Activated T-cell treated with anti-CD3 and anti-CD28 coated beads, Interleukin-2, amount 50 U/mL, for 48 hours (primary cell): ENCODE results near the gene SLC1A7.
A peak's percentile ranks its signal among the peaks of the same experiment; 100 is the strongest.

Experiments used
- DNase-seq, 2 experiments: peaks; one replicate each; pipeline ENCODE4 v3.0.0-alpha.2; 2020

SLC1A7 gene

DNA sequence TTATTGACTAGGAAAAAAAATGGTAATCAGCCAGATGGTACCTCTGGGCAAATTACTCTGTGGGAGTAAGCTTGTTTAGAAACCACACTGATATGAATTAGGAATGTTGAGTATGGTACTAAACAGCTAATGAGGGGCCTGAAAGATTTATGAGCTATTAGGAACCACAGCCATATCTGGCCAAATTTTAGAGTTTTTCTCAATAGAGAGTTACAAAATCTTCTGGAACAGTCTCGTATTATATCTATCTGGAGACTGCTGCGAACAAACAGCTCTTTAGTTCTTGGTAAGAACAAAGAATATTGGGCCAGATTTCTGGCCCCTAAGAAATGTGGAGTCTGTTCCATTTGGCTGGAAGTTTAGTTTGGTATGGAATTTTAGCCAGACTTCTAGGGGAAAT, 85.3 kb downstream of the SLC1A7 start:
- DNase-seq = no peak

DNA sequence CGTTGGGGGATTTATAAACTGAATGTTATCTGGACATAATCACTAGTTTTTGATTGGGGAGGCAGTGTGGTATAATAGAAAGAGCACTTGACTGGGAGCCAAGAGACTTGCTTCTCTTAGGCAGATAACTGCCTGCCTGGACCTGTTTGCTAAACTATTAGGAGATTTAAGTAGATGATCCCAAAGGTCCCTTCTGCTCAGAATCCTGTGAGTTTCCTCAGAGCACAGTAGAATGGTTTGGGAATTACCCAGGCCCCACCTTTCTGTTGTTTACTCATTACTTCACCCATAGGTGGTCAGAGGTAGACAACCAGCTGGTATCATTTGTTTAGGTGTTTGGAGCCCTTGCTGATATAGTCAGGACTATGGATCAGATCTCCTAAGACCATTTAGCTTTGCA, 90.8 kb downstream of the SLC1A7 start:
- no peak for DNase-seq

DNA sequence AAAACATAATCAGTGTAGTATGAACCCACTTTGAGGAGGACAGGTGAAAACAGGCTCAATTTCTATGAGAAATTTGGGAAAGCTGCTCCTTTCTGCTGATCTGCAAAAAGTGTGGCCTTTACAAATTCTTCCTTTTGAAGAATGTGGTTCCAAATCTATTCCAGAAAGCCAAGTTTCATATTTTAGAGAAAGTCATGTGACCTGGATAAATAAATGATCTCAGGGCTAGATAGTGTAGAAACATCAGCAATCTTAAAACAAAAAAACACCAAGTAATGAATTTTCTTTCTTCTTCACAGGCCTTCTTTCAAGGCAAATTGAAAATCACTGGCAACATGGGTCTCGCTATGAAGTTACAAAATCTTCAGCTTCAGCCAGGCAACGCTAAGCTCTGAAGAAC, 92.1 kb downstream of the SLC1A7 start:
- DNase-seq = no peak

DNA sequence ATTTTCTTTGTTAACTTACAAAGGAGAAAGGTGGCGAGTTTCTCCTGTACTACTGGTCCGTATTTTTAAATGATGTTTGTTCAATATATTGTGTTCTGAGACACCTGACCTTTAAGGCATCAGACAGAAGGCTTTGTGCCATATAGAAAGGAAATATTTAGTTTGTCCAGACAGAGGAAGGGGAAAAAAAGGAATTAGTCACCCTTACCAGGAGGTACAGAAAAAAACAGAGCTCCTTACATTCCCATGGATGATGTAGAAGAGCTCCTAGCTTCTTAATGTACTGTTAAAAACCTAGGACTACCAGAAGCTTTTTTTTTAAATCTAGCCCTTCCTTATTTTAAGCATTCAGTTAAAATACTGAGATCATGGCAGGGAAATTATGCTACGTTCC, 92.9 kb downstream of the SLC1A7 start:
- no peak for DNase-seq

DNA sequence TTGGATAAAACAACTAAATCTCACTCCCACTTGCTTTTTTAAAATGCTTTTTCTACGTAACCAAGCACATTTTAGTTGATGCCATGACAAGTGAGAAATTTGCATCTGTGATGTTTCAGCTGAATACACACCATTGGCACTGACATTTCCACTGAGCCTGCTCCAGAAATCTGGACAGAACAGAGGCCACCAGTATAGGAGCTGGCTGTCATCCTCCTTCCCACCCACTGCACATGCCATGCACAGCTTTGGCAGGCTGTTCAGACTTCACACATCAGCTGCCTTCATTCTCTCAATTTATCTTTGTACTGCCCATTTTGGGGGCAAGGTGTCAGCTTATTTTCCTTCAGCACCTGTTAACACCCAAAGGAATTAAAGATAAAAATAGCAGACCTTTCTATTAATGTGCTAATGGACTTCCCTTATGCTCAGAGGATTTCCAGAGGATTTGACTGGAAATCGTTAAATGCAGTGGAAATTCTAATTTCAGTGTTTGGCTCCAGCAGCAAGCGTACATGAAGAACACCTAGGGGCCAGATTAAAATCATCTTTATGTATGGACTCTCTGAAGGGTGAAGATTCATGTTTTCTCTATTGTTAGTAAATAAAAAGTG, 93.4 kb downstream of the SLC1A7 start:
- no peak for DNase-seq

DNA sequence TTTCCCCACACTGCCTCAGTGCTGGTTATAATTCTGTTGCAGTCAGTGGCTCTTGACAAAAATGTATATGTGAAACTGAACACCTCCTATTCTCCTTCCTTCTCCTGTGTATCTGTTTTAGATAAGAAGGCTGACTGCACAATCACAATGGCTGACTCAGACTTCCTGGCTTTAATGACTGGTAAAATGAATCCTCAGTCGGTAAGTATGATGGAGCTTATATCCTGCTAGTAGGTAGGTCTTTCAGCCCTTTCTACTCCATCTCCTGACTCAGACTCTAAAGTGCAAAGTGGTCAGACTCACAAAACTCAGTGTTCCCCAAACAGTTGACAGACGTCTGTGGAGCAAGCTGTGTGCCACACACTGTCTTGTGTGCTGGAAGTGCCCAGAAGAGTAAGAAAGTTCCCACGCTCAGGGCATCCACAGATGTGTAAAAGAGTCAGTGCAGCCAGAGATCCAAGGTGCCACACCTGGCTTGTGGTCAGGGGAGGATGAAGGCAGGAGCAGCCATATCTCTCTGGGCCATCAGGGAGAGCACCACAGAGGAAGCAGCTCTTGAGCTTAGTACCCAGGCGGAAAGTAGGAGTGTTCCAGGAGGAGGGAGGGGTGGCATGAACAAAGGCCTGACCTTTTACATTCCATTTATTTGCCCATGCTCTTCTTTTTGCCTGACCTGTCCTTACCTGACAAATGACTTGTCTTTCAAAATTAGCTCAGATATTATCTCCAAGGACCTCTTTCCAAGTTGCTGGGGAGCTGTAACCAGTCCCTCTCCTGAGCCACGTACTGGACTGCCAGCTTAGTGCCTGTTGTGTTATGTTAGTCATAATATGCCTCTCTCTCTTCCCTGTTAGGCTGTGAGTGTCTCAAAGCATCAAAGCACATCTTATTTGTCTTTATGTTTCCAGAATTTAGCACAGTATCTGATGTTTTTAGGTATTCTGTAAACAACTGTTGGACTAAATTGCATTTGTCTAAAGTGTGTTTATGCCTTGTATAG, 94.4 kb downstream of the SLC1A7 start:
- DNase-seq = peak in 1 of 2 experiments; percentile 20

DNA sequence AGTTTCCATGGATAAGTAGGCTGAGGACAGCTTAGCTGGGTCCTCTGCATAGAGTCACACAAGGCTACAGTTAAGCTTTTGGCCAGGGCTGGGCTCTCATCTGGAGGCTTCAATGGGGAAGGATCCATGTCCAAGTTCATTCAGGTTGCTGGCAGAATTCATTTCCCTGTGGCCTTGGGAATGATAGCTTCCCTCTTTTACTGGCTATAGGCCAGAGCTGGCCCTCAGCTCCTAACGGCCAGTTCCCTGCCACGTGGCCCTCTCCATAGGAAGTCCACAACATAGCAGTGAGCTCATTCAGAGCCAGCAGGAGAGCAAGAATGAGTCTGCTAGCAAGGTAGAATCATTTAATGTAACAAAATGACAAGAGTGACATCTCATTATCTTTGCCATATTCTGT, 95.5 kb downstream of the SLC1A7 start:
- DNase-seq = no peak

DNA sequence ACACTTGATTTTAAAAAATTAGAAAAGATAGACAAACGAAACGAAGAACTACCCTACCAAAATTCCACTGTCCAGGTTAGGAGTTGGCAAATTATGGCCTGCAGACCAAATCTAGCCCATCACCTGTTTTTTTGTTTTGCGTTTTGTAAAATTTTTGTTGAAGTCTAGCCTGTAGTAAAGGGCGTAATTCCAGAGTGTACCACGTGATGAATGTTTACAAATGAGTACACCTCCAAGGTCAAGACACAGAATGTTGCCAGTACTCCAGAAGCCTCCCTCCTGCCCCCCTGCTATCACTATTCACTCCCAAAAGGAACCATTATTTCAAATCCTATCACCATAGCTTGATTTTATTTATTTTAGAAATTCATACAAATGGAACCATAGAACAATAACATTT, 97.5 kb downstream of the SLC1A7 start:
- no peak for DNase-seq

DNA sequence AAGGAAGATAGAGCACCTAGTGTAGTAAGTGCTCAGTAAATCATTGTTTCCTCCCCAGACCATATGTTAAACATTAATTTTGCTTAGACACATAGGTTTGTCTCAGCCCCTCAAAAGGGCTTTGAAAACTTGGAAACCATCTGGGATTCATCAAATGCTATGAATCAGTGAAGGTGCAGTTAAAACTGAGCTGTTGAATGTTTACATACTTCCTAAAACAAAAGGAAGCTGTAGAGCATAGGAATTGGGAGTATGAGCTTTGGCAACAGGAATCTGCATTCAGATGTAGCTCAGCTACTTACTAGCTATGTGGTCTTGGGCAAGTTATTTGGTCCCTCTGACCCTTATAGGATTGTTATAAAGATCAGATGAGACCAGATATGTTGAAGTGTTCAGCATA, 99.2 kb downstream of the SLC1A7 start:
- no peak for DNase-seq

DNA sequence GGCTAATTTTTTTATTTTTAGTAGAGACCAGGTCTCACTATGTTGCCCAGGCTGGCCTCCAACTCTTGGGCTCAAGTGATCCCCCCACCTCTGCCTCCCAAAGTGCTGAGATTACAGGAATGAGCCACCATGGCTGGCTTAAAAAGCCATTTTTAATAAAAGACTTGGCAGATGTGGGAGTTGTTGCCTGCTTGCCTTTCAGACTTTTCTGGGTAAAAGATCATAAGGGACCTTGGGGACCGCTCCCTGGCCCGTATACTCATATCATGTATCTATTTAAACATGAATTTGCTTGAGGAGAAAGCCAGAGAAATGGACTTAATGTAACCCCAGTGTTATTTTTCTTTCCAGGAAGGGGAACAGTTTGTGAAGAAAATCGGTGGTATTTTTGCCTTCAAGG, 103.9 kb downstream of the SLC1A7 start:
- no peak for DNase-seq
